HG02763 (cell line): ENCODE measurements around the gene NANOGP8.

ENCODE experiments used
- ATAC-seq: cut with Tn5 transposase; IDR thresholded peaks from one replicate; pipeline ENCODE4 v1.9.1; 2021; ENCODE audit warnings: mild to moderate bottlenecking, moderate library complexity; ENCODE audit not compliant: unreplicated experiment

The NANOGP8 gene

DNA sequence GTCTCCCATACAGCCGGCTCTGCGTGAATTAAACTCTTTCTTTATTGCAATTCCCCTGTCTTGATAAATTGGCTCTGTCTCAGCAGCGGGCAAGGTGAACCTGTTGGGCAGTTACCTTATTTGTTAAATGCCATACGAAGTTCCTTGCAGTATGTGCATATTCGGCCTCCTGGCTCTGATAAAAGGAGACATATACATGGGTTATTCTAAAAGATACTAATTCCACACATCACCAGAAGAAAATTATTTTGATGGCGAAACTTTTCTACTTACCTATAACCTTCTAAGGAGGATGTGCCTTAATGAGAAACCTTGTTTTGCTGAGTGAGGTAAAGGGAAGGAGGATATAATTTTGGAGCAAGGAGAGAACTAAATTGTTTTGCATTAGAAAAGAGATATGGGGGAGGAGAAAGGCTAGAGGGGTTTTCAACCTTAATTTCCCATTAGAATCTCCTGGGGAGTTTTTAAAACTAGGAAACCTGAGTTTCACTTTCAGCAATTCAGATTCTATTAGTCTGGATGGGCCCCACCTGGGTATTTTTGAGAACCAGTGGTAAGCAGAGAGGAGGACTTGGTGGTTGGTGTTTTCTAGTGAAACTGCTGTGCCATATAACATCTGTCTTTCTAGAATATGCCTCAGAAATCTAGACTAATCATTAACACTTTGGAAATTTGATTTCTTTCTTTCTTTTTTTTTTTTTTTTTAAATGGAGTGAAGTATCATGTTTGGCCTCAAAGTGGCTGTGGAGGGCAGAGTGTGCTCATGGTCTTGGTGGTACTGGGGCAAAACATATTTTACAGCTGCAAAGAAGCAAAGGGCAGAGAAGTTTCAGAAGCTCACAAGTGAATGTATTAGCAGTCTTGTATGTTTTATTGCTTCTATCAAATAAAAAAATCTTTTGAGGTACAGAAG lies 23.0 kb downstream of the NANOGP8 start:
- peak; percentile 63 for ATAC-seq

DNA sequence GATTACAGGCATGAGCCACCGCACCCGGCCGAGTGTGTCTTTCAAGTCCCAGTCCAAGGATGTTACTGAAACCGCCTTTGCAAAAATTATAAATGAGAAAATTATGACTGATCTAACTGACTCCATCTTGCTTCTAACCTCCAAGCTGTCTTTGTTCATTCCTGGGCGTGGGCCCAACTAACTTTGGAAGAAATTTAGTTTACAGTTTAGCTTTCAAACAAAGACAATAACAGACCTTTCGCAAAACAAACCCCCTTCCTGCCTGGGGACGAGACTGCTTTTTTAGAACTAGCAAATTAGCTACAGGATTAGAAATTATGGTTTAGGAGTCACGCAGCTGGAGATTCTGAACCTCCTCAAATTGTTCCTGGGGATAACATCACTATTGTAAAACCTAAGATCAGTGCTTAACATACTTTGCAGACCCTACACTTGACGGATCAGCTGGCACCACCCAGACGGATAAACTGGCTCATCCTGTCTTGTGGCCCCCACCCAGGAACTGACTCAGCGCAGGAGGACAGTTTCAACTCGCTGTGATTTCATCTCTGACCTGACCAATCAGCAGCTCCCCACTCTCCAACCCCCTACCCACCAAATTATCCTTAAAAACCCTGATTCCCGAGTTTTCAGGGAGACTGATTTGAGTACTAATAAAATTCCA lies 23.8 kb downstream of the NANOGP8 start:
- ATAC-seq = no peak

DNA sequence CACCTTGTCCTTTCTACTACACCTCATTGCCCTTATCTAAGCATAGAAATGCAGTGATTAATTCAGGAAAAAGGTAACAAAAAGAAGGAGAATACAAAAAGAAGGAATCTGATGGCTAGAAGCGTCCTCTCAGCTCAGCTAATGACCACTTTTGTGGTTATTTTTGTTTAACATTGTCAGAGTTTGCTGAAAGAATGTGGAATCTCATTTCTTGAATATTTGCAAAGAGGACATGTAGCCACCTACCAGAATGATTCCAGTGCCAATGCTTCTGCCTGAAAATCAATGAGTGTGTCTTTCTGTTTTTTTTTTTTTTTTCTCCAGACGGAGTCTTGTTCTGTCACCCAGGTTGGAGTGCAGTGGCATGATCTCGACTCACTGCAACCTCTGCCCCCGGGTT lies 24.5 kb downstream of the NANOGP8 start:
- no peak for ATAC-seq

DNA sequence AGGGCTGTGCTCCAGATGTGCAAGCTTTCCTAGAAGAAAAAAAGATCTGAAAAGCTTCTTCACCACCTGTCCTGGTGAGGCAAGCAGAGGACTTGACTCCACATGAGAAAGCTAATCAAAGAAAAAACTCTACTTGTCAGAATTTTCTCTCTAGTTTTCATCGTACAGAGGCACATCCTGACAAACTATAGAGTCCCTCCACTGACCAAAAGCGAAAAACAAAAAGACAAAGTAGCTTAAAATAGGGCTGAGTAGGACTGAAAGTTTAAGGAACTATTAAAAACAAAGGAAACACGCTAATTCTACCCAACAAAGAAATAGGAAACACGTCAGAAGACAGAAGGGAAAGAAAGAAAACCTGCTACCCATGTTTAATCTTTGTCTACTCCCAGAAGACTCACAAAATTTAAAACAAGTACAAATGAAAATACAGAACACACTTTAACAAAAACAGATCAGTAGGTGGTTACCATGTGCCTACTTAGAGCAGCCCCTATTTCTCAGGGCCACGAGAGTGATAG lies 26.5 kb downstream of the NANOGP8 start:
- no peak for ATAC-seq

DNA sequence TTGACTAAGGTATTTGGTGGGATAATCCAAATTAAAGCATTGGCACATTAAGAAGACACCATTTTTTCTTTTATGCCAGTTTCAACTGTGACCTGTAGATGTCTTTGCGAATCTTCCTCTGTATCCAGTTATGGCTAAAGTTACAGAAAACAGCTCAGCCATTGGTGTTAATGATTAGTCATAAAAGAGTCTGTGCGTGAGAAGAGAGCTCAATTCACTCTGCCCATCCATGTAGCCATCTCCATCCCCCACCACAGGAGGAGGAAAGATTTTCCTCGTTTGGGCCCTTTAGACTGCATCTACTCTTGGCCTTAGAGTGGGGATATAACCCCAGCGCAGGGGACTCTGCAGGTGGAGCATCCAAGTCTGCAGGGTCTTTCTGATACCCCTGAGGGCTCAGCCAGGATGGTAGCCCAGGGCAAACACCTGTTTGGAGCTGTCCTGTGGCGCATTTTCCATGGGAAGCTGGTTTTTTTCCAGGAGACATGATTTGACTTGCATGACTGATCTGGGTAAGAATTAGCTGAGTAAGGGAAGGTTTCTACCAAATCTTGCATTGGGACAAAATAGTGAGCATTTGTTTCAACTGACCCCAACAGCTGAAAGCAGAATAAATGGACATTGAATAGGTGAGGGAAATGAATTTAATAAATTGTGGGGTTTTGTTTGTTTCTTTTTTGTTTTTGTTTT lies 29.5 kb downstream of the NANOGP8 start:
- no peak for ATAC-seq

DNA sequence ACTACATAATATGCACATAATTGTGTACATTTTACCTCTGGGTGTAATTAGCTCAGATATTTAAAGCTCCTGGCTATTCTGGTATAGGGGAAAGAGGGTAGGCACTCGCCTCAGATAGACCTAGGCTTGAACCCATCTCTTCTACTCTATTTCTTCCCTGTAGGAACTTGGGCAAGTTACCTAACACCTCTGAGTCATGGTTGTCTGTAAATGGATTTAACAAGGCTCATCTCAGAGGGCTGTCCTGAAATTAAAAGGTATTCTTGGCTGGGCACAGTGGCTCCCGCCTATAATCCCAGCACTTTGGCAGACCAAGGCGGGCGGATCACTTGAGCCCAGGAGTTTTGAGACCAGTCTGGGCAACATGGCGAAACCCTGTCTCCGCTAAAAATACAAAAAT lies 30.7 kb downstream of the NANOGP8 start:
- ATAC-seq = no peak

DNA sequence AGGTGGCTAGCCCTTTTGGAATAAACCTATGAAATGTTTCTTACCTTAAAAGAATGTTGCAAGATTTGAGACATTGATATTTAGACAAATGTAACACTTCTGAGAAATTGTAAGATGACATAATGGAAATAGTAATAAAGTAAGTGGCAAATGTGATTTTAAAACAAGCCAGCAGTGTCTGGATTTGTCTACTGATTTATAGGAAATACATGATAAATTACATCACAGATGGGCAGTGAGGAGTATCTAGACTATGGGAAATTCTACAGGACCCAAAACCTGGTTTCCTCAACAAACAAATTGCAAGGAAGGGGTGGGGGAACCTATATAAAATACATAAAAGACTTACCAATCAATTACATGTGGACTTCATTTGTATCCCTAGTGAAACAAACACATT lies 37.1 kb downstream of the NANOGP8 start:
- ATAC-seq = no peak

DNA sequence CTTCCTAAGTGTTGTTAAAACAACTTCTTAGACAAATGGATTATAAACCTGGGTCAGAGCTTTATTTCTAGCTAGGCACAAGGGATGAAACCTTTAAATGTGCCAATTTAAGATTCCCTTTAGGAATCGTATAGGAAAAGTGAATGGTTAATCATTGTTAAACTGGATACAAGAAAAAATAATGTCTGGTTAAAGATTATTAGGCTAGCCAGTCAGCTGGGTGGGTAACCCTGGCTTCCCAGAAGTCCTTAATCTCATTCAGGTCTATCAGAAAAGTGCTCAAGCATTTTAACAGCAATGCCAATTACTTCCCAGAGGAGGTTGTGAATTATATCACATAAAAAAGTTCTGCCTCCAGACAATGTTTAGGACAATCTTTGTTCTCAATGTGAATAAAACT lies 37.6 kb downstream of the NANOGP8 start:
- no peak for ATAC-seq

DNA sequence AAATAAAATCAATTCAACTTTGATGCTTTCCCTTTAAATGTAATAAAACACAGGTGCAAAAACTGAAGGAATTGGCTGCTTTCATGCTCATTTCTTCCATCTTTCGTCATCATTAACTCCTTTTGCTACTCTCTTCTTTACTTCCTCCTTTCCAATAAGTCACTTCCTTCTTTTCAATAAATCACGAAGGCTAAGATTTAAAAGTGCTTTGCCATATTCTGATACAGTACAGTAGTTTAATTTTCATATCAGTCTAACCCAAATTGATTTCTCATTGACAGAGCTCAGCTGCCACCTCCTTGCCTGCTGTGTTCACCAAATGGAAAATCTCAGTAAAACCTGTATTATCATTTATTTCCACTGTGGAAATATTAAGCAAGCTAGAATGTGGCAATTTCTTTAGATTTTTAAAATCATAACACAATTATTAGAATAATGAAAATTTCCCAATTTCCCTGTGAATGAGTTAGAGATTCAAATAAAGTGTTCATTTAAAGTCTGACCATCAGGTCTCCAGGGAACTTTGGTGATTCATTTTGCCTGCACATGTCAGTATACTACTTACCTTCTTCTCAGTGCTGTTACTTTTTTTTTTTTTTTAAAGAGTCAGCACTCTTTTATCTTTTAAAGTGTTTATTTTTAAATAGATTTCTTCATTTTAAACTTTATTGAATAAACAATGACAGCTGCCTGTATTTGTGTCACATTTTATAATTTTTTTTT lies 41.6 kb downstream of the NANOGP8 start:
- no peak for ATAC-seq

DNA sequence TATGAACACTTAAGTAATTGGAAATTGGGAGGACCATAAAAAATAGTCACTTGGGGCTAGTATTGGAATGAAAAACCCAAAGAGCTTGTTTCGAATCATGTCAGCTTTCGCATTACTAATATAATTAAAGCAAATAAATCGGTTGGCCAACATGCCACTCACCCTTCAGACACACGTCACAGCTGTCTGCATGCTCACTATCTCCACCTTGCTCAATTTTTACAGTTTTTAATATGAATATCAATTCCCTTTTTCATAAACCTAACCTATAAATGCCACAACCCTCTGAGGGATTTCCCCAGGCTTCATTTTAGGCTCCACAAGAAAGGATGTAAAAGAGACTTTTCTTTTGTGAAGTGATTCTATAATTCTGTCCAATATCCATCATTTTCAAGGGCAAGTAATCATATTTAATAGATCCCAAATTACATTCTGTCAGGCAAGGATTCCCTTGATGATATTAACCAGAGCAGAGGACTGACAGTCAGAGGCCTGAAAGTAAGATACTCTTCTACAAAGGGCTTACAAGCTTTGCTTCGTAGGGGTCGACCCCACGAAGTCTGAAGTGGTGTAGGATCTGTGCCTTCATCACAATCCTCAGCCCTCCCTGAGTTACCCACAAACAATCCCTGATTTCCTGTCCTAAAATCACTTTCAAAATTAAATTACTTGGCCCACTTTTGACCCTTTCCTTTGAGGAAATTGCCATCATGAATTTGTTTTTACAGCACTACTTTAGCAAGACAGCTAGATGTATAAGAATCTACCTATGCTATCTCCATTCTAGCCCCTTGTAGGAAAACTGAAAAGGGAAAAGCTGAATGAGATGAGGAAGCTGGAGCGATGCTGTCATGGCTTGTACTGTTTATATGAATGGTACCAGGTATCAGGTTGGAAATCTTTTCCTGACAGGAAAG lies 44.5 kb downstream of the NANOGP8 start:
- no peak for ATAC-seq

DNA sequence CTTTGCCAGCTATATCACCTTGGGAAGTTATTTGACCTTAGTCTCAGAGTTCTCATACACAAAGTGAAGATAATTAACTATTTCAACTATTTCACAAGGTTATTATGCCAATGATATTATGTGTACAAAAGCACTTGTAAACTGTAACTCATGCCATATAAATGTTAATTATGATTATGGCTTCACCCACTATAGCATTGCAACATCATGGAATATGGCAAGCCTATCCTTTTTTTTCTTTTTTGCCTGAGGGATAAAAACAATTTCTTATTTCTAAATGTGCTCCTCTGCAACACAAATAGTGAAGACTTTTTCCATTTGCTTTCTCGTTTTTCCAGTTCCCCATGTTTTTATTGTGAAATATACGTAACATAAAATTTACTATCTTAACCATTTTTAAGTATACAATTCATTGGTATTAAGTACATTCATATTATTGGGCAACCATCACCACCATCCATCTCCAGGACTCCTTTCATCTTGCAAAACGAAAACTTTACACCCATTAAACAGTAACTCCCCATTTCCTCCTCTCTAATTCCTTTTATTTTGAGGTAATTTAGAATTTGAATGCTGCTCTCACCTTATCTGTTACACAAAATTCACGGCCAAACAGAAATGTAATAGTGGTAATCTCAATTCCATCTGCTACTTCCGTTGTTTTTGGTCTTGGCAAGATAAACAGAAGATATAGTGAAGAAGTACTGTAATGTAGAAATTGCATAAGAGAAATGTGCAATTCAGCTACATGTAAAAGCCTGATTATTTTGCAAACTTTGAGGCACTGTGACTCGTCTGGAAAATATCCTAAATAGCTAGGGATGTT lies 46.3 kb downstream of the NANOGP8 start:
- no peak for ATAC-seq
